HL-60 (cell line): ENCODE measurements around the gene KCNK16.
"Not testable (repeated sequence)": the region's sequence is repeated elsewhere in the genome, so short reads cannot be mapped to it uniquely, and the experiment has no call there.

ENCODE experiments used
- DNase-seq, 2 experiments: peaks; one replicate each; pipeline ENCODE4 v3.0.0-alpha.2; 2010 to 2020; ENCODE audit warnings: low read depth in 1 of 2, low spot score in 1 of 2
- H3K27ac ChIP-seq: fragments of 250-450 bp; sonication (Bioruptor Pico); replicated peaks from 2 replicates; pipeline ENCODE4 v1.5.1; 2020; ENCODE audit warnings: mild to moderate bottlenecking, moderate library complexity
- H3K27me3 ChIP-seq: fragments of 250-450 bp; sonication (Bioruptor Pico); 2 replicates; pipeline ENCODE4 v1.5.1; 2021; ENCODE audit warnings: mild to moderate bottlenecking, moderate library complexity; ENCODE audit not compliant: insufficient read depth, poor library complexity, severe bottlenecking
- H3K4me3 ChIP-seq: replicated peaks from 2 replicates; pipeline ENCODE4 v1.5.1; 2011; ENCODE audit warnings: mild to moderate bottlenecking, control low read depth, low read length; ENCODE audit not compliant: insufficient read depth
- GABPA ChIP-seq: IDR thresholded peaks from 2 replicates; pipeline ENCODE4 v1.6.1; 2012; ENCODE audit warnings: low read depth
- POLR2AphosphoS5 ChIP-seq: IDR thresholded peaks from 2 replicates; pipeline ENCODE4 v1.6.1; 2012; ENCODE audit warnings: low read depth
- SPI1 ChIP-seq: IDR thresholded peaks from 2 replicates; pipeline ENCODE4 v1.6.1; 2012; ENCODE audit warnings: low read depth, mild to moderate bottlenecking, borderline replicate concordance
- TF ChIP-seq, protein P1 (sequence below): IDR thresholded peaks from 2 replicates; pipeline ENCODE4 v1.6.1; 2012; ENCODE audit warnings: low read depth; ENCODE audit not compliant: insufficient replicate concordance
- TF ChIP-seq, protein P2 (sequence below): IDR thresholded peaks from one replicate; pipeline ENCODE4 v1.5.1; 2011; ENCODE audit warnings: low read length, control low read depth, inconsistent platforms; ENCODE audit not compliant: insufficient read depth

Gene KCNK16

GRCh38 chr6:39286596-39286995, 35.9 kb downstream of the KCNK16 start:
- H3K4me3 ChIP-seq, H3K27ac ChIP-seq, DNase-seq, H3K27me3 ChIP-seq: not testable (repeated sequence)
- TF ChIP-seq SPI1, result peak; percentile 48; the same call in 1 of the 2 replicates

GRCh38 chr6:39282774-39283173, 39.7 kb downstream of the KCNK16 start:
- Histone ChIP-seq H3K27ac (no peak overlapping the region), H3K4me3 (no peak overlapping the region), H3K27me3 (no peaks in the 10 kb centered on the region)
- TF ChIP-seq, protein P1, sequence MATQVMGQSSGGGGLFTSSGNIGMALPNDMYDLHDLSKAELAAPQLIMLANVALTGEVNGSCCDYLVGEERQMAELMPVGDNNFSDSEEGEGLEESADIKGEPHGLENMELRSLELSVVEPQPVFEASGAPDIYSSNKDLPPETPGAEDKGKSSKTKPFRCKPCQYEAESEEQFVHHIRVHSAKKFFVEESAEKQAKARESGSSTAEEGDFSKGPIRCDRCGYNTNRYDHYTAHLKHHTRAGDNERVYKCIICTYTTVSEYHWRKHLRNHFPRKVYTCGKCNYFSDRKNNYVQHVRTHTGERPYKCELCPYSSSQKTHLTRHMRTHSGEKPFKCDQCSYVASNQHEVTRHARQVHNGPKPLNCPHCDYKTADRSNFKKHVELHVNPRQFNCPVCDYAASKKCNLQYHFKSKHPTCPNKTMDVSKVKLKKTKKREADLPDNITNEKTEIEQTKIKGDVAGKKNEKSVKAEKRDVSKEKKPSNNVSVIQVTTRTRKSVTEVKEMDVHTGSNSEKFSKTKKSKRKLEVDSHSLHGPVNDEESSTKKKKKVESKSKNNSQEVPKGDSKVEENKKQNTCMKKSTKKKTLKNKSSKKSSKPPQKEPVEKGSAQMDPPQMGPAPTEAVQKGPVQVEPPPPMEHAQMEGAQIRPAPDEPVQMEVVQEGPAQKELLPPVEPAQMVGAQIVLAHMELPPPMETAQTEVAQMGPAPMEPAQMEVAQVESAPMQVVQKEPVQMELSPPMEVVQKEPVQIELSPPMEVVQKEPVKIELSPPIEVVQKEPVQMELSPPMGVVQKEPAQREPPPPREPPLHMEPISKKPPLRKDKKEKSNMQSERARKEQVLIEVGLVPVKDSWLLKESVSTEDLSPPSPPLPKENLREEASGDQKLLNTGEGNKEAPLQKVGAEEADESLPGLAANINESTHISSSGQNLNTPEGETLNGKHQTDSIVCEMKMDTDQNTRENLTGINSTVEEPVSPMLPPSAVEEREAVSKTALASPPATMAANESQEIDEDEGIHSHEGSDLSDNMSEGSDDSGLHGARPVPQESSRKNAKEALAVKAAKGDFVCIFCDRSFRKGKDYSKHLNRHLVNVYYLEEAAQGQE, result no peak
- TF ChIP-seq SPI1, result peak; percentile 74
- peak in 1 of 2 experiments; percentile 34 for DNase-seq

GRCh38 chr6:39281312-39281980, 41.1 kb downstream of the KCNK16 start:
- Histone ChIP-seq H3K4me3 (no peak overlapping the region), H3K27ac (no peak overlapping the region), H3K27me3 (no peaks in the 10 kb centered on the region)
- TF ChIP-seq, protein P1, result no peak
- TF ChIP-seq GABPA, result no peak
- no peak for TF ChIP-seq POLR2AphosphoS5
- no peak for TF ChIP-seq SPI1
- TF ChIP-seq, protein P2, sequence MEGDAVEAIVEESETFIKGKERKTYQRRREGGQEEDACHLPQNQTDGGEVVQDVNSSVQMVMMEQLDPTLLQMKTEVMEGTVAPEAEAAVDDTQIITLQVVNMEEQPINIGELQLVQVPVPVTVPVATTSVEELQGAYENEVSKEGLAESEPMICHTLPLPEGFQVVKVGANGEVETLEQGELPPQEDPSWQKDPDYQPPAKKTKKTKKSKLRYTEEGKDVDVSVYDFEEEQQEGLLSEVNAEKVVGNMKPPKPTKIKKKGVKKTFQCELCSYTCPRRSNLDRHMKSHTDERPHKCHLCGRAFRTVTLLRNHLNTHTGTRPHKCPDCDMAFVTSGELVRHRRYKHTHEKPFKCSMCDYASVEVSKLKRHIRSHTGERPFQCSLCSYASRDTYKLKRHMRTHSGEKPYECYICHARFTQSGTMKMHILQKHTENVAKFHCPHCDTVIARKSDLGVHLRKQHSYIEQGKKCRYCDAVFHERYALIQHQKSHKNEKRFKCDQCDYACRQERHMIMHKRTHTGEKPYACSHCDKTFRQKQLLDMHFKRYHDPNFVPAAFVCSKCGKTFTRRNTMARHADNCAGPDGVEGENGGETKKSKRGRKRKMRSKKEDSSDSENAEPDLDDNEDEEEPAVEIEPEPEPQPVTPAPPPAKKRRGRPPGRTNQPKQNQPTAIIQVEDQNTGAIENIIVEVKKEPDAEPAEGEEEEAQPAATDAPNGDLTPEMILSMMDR, result no peak
- no peak for DNase-seq

- no peak overlapping the region for H3K4me3 ChIP-seq
- no peaks in the 10 kb centered on the region for H3K27me3 ChIP-seq
- TF ChIP-seq GABPA (no peak), SPI1 (no peak), POLR2AphosphoS5 (no peak)
- TF ChIP-seq, protein P2, result no peak
- TF ChIP-seq, protein P1, result no peak
- no peak for DNase-seq
- no peak overlapping the region for H3K27ac ChIP-seq
These were observed 42.2 kb downstream of the KCNK16 start for GRCh38 chr6:39280247-39280731.
